Calu3 (cell line): ENCODE measurements around the gene USP10. TPM values are rescaled to one million over a fixed set of nuclear protein-coding genes. Genes with fewer than 3 reads are reported as not detected.

Experiments
- BruUV-seq: library from RNA; stranded (reverse); fragments of 400-500 nt; replicated peaks from 2 replicates; lab custom pipeline; 2021; lab: Mats Ljungman, UMichigan
- CTCF ChIA-PET: fragments of 300-600 bp; sonication (Branson Sonifier 250); formaldehyde crosslinking; loops from one replicate; lab custom pipeline; 2022; ENCODE audit warnings: antibody characterized with exemption; lab: Charles Lee
- DNase-seq: peaks from one replicate; pipeline ENCODE4 v3.0.0; 2022
- H3K27ac Mint-ChIP-seq: one replicate; pipeline ENCODE4 v1.8.0; 2022; ENCODE audit warnings: mixed read lengths; ENCODE audit not compliant: unreplicated experiment
- H3K27me3 Mint-ChIP-seq: one replicate; pipeline ENCODE4 v1.8.0; 2022; ENCODE audit warnings: mixed read lengths; ENCODE audit not compliant: unreplicated experiment
- H3K36me3 Mint-ChIP-seq: one replicate; pipeline ENCODE4 v1.8.0; 2022; ENCODE audit warnings: mild to moderate bottlenecking, moderate library complexity, mixed read lengths; ENCODE audit not compliant: insufficient read depth, unreplicated experiment
- H3K4me1 Mint-ChIP-seq: one replicate; pipeline ENCODE4 v1.8.0; 2022; ENCODE audit warnings: mild to moderate bottlenecking, low read depth, mixed read lengths; ENCODE audit not compliant: unreplicated experiment
- H3K4me3 Mint-ChIP-seq: one replicate; pipeline ENCODE4 v1.8.0; 2022; ENCODE audit warnings: mild to moderate bottlenecking, low read depth, moderate library complexity, mixed read lengths; ENCODE audit not compliant: unreplicated experiment
- H3K9me3 Mint-ChIP-seq: one replicate; pipeline ENCODE4 v1.8.0; 2022; ENCODE audit warnings: low read depth, mixed read lengths; ENCODE audit not compliant: unreplicated experiment
- intact Hi-C: fragments of 100-400 bp; cut with micrococcal nuclease; formaldehyde crosslinking; loops from one replicate; pipeline ENCODE4 v1.10.0; 2022; ENCODE audit not compliant: unreplicated experiment
- total RNA-seq: library from RNA; stranded (reverse); gene quantifications from 2 replicates; pipeline ENCODE4 v1.2.3, GENCODE V29; 2022
- TF ChIP-seq, protein P1 (sequence below): fragments of 200-600 bp; IDR thresholded peaks from one replicate; pipeline ENCODE4 v1.8.0; 2022; ENCODE audit warnings: antibody characterized with exemption; ENCODE audit not compliant: unreplicated experiment

Gene USP10
- total RNA-seq, 1 experiment from 2014 or later: 141 TPM

DNA sequence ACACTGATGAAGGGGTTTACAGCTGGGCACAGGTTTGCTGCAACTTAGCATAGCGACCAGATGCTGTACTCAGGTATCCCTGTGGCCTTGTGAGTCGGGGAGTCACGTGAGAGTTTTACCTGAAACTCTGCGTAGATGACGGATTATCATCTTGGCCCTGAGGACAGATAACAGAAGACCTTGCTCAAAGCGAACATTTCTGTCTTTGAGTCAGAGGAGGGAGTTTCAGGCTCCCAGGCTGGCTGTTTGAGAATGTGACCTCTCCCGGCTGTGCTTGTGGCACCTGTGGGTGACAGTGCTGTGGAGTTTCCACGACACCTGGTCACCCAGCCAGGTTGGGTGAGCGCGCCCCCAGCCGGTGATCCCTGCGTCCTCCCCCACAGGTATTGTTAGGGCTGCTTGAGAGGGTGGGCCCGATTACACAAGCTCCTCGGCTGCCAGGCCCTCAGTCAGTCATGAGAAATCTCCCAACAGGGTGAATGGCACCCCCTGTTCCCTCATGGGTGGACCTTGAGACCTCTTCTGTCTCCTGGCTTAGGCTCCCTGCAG, 75.5 kb downstream of the USP10 start:
- DNase-seq: no peak
- no TSS peak for BruUV-seq
- CTCF ChIA-PET: no interaction called here
- intact Hi-C loops: no loop called here
- Mint-ChIP-seq H3K27ac (peak overlapping the region; percentile 3), H3K4me1 (no peaks in the 10 kb centered on the region), H3K36me3 (peaks cover 53% of the 10 kb centered on the region), H3K27me3 (no peaks in the 10 kb centered on the region), H3K9me3 (no peaks in the 10 kb centered on the region), H3K4me3 (no peak overlapping the region)
- TF ChIP-seq, protein P1, sequence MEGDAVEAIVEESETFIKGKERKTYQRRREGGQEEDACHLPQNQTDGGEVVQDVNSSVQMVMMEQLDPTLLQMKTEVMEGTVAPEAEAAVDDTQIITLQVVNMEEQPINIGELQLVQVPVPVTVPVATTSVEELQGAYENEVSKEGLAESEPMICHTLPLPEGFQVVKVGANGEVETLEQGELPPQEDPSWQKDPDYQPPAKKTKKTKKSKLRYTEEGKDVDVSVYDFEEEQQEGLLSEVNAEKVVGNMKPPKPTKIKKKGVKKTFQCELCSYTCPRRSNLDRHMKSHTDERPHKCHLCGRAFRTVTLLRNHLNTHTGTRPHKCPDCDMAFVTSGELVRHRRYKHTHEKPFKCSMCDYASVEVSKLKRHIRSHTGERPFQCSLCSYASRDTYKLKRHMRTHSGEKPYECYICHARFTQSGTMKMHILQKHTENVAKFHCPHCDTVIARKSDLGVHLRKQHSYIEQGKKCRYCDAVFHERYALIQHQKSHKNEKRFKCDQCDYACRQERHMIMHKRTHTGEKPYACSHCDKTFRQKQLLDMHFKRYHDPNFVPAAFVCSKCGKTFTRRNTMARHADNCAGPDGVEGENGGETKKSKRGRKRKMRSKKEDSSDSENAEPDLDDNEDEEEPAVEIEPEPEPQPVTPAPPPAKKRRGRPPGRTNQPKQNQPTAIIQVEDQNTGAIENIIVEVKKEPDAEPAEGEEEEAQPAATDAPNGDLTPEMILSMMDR: no peak

DNA sequence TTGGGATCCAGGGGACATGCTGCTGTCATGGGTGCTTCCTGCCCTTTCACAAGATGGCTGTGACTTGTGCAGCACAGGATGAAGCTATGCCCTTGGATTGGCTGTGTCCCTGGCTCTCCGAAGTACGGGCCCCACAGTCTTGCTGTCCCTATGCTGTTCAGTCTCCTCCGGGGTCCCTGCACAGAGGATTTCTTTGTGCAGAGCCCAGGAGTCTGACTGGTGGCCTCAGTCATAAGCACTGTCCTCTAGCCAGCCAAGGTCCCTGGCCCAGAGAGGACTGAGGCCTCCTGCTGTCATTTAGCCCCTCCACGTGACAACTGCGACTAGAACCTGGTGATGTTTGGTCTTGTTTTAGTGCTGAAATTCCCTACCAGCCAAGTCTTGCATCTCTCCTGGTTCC, 77.6 kb downstream of the USP10 start:
- CTCF ChIA-PET: no interaction called here
- TF ChIP-seq, protein P1: no peak
- intact Hi-C loops: no loop called here
- Mint-ChIP-seq H3K4me1 (no peaks in the 10 kb centered on the region), H3K9me3 (no peaks in the 10 kb centered on the region), H3K4me3 (no peak overlapping the region), H3K27ac (no peak overlapping the region), H3K36me3 (peaks cover 68% of the 10 kb centered on the region), H3K27me3 (no peaks in the 10 kb centered on the region)
- no TSS peak for BruUV-seq
- DNase-seq: no peak

DNA sequence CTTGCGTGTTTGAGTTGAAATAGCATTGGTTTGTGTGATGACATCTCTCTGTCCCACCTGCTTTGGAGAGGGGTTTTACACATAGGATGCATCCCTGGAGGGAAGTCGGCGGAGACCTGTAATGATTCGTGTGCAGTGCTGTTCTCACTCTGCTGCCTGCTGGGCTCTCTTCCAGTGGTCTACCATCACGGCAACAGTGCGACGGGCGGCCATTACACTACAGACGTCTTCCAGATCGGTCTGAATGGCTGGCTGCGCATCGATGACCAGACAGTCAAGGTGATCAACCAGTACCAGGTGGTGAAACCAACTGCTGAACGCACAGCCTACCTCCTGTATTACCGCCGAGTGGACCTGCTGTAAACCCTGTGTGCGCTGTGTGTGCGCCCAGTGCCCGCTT, 78.9 kb downstream of the USP10 start:
- intact Hi-C loops: no loop called here
- Mint-ChIP-seq H3K9me3 (no peaks in the 10 kb centered on the region), H3K27me3 (no peaks in the 10 kb centered on the region), H3K4me1 (no peaks in the 10 kb centered on the region), H3K4me3 (no peak overlapping the region), H3K36me3 (peaks cover 65% of the 10 kb centered on the region), H3K27ac (no peak overlapping the region)
- DNase-seq: no peak
- no TSS peak for BruUV-seq
- TF ChIP-seq, protein P1: no peak
- CTCF ChIA-PET: no interaction called here

- Mint-ChIP-seq H3K27ac (no peak overlapping the region), H3K9me3 (no peaks in the 10 kb centered on the region), H3K36me3 (peaks cover 56% of the 10 kb centered on the region), H3K4me3 (no peak overlapping the region), H3K27me3 (no peaks in the 10 kb centered on the region), H3K4me1 (peaks cover 6% of the 10 kb centered on the region)
- no peak for DNase-seq
- BruUV-seq: no TSS peak
- intact Hi-C loops: no loop called here
- CTCF ChIA-PET: interaction anchor here (0.5 kb wide), 1 partner anchor 49 kb away, joined by 3 read pairs; no protein-coding TSS in a partner anchor
- TF ChIP-seq, protein P1: no peak
These were observed 80.3 kb downstream of the USP10 start for GRCh38 chr16:84780063-84780462.
